Liver (tissue), 9 donors: ENCODE measurements around the gene CHCHD1. TPM values are rescaled to one million over a fixed set of nuclear protein-coding genes. Genes with fewer than 3 reads are reported as not detected.
"Not testable (repeated sequence)": the region's sequence is repeated elsewhere in the genome, so short reads cannot be mapped to it uniquely, and the experiment has no call there.

Experiments
- DNase-seq: peaks from one replicate; pipeline ENCODE4 v3.0.0-alpha.2; 2017; ENCODE audit warnings: low spot score
- H3K27ac ChIP-seq, 2 donors: one replicate each; pipeline ENCODE4 v1.7.0; 2013; ENCODE audit warnings: inconsistent platforms in 2 of 2, low read length in 2 of 2, control low read depth in 1 of 2, low read depth in 1 of 2, mild to moderate bottlenecking in 1 of 2
- H3K27me3 ChIP-seq, 4 donors: one replicate each; pipeline versions ENCODE4 v1.6.1 to v1.7.0; 2013; ENCODE audit warnings: low read length in 3 of 4, inconsistent platforms in 1 of 4, mild to moderate bottlenecking in 1 of 4, moderate library complexity in 1 of 4; ENCODE audit not compliant: control insufficient read depth in 4 of 4, insufficient read depth in 4 of 4
- H3K36me3 ChIP-seq, 4 donors: one replicate each; pipeline versions ENCODE4 v1.6.1 to v1.7.0; 2013; ENCODE audit warnings: low read length in 3 of 4, mild to moderate bottlenecking in 3 of 4, low read depth in 1 of 4, moderate library complexity in 1 of 4; ENCODE audit not compliant: control insufficient read depth in 4 of 4, insufficient read depth in 3 of 4
- H3K4me1 ChIP-seq, 4 donors: one replicate each; pipeline versions ENCODE4 v1.6.1 to v1.7.0; 2013; ENCODE audit warnings: low read length in 3 of 4, mild to moderate bottlenecking in 3 of 4, moderate library complexity in 1 of 4; ENCODE audit not compliant: control insufficient read depth in 4 of 4, insufficient read depth in 4 of 4
- H3K4me3 ChIP-seq, 3 donors: one replicate each; pipeline versions ENCODE4 v1.6.1 to v1.7.0; 2013; ENCODE audit warnings: low read length in 3 of 3, control low read depth in 1 of 3, low read depth in 1 of 3, mild to moderate bottlenecking in 1 of 3
- H3K9ac ChIP-seq, 2 donors: one replicate each; pipeline ENCODE4 v1.7.0; 2013; ENCODE audit warnings: low read length in 2 of 2, mild to moderate bottlenecking in 2 of 2, moderate library complexity in 2 of 2, control low read depth in 1 of 2, low read depth in 1 of 2
- H3K9me3 ChIP-seq, 4 donors: one replicate each; pipeline versions ENCODE4 v1.6.1 to v1.7.0; 2013; ENCODE audit warnings: low read length in 3 of 4; ENCODE audit not compliant: control insufficient read depth in 4 of 4
- ATF3 ChIP-seq: IDR thresholded peaks from 2 replicates; pipeline ENCODE4 v1.6.1; 2016; ENCODE audit warnings: antibody characterized with exemption
- CTCF ChIP-seq: fragments of 150-350 bp; IDR thresholded peaks from 2 replicates; pipeline ENCODE4 v1.5.1; 2017; ENCODE audit warnings: improper control_type of control experiment, low read depth, low read length; ENCODE audit not compliant: missing input control
- FOXA1 ChIP-seq: IDR thresholded peaks from 2 replicates; pipeline ENCODE4 v1.6.1; 2016; ENCODE audit warnings: antibody characterized with exemption
- GABPA ChIP-seq, 2 donors: IDR thresholded peaks in 1 of 2; conservative IDR thresholded peaks in 1 of 2; 2 replicates each; pipeline ENCODE4 v1.6.1; 2016; ENCODE audit warnings: antibody characterized with exemption in 2 of 2, mild to moderate bottlenecking in 1 of 2, moderate library complexity in 1 of 2
- HNF4A ChIP-seq, 2 donors: conservative IDR thresholded peaks; 2 replicates each; pipeline ENCODE4 v1.6.1; 2016; ENCODE audit warnings: antibody characterized with exemption in 2 of 2, mild to moderate bottlenecking in 2 of 2
- HNF4G ChIP-seq: IDR thresholded peaks from 2 replicates; pipeline ENCODE4 v1.6.1; 2016; ENCODE audit warnings: antibody characterized with exemption
- RXRA ChIP-seq, 2 donors: IDR thresholded peaks; 2 replicates each; pipeline ENCODE4 v1.6.1; 2017 to 2018; ENCODE audit warnings: antibody characterized with exemption in 2 of 2, mild to moderate bottlenecking in 1 of 2
- WGBS: extraction: QIAGEN DNeasy Blood & Tissue Kit; methylation state at CpG from one replicate; pipeline ENCODE4 v1.1.7; 2013; 5-methylcytosine and 5-hydroxymethylcytosine counted together
- polyA plus RNA-seq, 2 donors: library from polyadenylated mRNA; stranded (reverse) in 1 of 2; unstranded in 1 of 2; fragments of 200-250 nt in 1 of 2; fragments of >200 nt in 1 of 2; fragmentation: Nextera tagmentation in 1 of 2; extraction: Ambion mirVana in 1 of 2; gene quantifications; one replicate each; pipeline versions ENCODE4 v1.2.1 to v1.2.3, GENCODE V29; 2013 to 2015
- total RNA-seq, 2 donors: library from RNA; depleted of rRNA; stranded (reverse); fragments of >200 nt; gene quantifications; one replicate each; pipeline ENCODE4 v1.2.3, GENCODE V29; 2014
- donor health status: healthy.
- donor health status: healthy.
- donor health status: healthy.
- donor health status: healthy.
- donor health status: healthy.

CHCHD1 gene
- total and polyA plus RNA-seq, 4 donors, result 7.6 to 47.4 (median 23.1) TPM

GRCh38 chr10:73734796-73735305 lies 47.0 kb upstream of the CHCHD1 start:
- Histone ChIP-seq H3K4me3 (no peak overlapping the region), H3K27me3 (no peaks in the 10 kb centered on the region), H3K9ac (no peak overlapping the region), H3K27ac (no peak overlapping the region), H3K4me1 (peaks cover 8 to 13% (median 11%) of the 10 kb centered on the region in 4 donors), H3K36me3 (peaks cover 3 to 8% (median 6%) of the 10 kb centered on the region in 4 donors), H3K9me3 (no peaks in the 10 kb centered on the region)
- WGBS, result 91% methylated on average over 5 of the region's 5 CpGs
- TF ChIP-seq CTCF (no peak), HNF4G (no peak), ATF3 (no peak)
- DNase-seq, result no peak

- not testable (repeated sequence) for H3K9ac ChIP-seq, H3K27ac ChIP-seq, DNase-seq, H3K27me3 ChIP-seq, H3K36me3 ChIP-seq, H3K4me3 ChIP-seq, H3K9me3 ChIP-seq
- 99% methylated on average over 18 of the region's 18 CpGs for WGBS
- peaks cover 5 to 22% (median 12%) of the 10 kb centered on the region in 4 donors for H3K4me1 ChIP-seq
Observed at GRCh38 chr10:73740501-73741254, 41.2 kb upstream of the CHCHD1 start.

GRCh38 chr10:73742454-73742734 lies 39.5 kb upstream of the CHCHD1 start:
- H3K4me1 ChIP-seq, result peaks cover 5 to 22% (median 14%) of the 10 kb centered on the region in 4 donors
- WGBS, result 96% methylated on average over 5 of the region's 5 CpGs

GRCh38 chr10:73743327-73743904 lies 38.4 kb upstream of the CHCHD1 start:
- Histone ChIP-seq H3K9me3 (no peaks in the 10 kb centered on the region), H3K4me1 (peaks cover 5 to 22% (median 14%) of the 10 kb centered on the region in 4 donors), H3K36me3 (peaks cover 2 to 11% (median 7%) of the 10 kb centered on the region in 4 donors), H3K27ac (peak overlapping the region; percentile 94 to 99), H3K27me3 (no peaks in the 10 kb centered on the region), H3K4me3 (peak overlapping the region; percentile 90 to 98 (median 98)), H3K9ac (peak overlapping the region; percentile 98 to 99)
- WGBS, result 36% methylated on average over 6 of the region's 6 CpGs
- DNase-seq, result no peak
- TF ChIP-seq HNF4A (conservative IDR thresholded peaks at IDR 0.05), result no peak

More at GRCh38 chr10:73742454-73742734, 39.5 kb upstream of the CHCHD1 start:
- H3K4me3 ChIP-seq, result no peak overlapping the region
- no peaks in the 10 kb centered on the region for H3K9me3 ChIP-seq
- TF ChIP-seq GABPA (IDR thresholded peaks at IDR 0.05 in 1 of 2, conservative IDR thresholded peaks at IDR 0.05 in 1 of 2) (no peak), RXRA (IDR thresholded peaks at IDR 0.05) (no peak), FOXA1 (no peak)
- H3K27me3 ChIP-seq, result no peaks in the 10 kb centered on the region
- DNase-seq, result no peak
- H3K9ac ChIP-seq, result no peak overlapping the region
- H3K27ac ChIP-seq, result no peak overlapping the region
- H3K36me3 ChIP-seq, result peaks cover 0 to 10% (median 7%) of the 10 kb centered on the region in 4 donors
